Fibroblast of lung (primary cell): ENCODE results near the gene HIVEP3.

ENCODE experiments used
- EZH2 ChIP-seq: IDR thresholded peaks from 2 replicates; pipeline ENCODE4 v1.5.1; 2012; ENCODE audit warnings: low read length, control low read depth, mild to moderate bottlenecking; ENCODE audit errors: missing control alignments
- TF ChIP-seq, protein P1 (sequence below), 2 donors: IDR thresholded peaks in 1 of 2; conservative IDR thresholded peaks in 1 of 2; 1 replicate in 1 of 2; 2 replicates in 1 of 2; pipeline ENCODE4 v1.5.1; 2011 to 2012; ENCODE audit warnings: low read length in 2 of 2, control low read depth in 1 of 2, inconsistent platforms in 1 of 2, low read depth in 1 of 2, mild to moderate bottlenecking in 1 of 2

DNA sequence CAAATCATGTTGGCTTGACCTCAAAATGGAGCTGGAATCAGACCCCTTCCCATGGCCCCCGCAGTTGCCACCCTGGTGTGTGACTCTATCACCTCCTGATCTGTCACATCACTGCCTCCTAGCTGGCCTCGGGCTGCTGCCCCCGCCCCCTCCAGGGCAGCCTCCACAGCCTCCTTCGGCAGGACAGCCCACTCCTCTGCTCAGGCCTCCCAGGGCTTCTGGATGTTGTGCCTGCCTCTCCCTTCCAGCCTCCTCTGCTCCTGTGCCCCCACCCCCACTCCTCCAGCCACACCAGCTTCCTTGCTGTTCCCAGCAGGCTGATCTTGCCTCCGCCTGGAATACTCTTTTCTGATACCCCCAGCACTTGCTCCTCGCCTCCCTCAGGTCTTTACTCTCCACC is 299.9 kb downstream of the HIVEP3 start:
- TF ChIP-seq, protein P1, sequence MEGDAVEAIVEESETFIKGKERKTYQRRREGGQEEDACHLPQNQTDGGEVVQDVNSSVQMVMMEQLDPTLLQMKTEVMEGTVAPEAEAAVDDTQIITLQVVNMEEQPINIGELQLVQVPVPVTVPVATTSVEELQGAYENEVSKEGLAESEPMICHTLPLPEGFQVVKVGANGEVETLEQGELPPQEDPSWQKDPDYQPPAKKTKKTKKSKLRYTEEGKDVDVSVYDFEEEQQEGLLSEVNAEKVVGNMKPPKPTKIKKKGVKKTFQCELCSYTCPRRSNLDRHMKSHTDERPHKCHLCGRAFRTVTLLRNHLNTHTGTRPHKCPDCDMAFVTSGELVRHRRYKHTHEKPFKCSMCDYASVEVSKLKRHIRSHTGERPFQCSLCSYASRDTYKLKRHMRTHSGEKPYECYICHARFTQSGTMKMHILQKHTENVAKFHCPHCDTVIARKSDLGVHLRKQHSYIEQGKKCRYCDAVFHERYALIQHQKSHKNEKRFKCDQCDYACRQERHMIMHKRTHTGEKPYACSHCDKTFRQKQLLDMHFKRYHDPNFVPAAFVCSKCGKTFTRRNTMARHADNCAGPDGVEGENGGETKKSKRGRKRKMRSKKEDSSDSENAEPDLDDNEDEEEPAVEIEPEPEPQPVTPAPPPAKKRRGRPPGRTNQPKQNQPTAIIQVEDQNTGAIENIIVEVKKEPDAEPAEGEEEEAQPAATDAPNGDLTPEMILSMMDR (conservative IDR thresholded peaks at IDR 0.05 in 1 of 2, IDR thresholded peaks at IDR 0.05 in 1 of 2; ENCODE audit: low read depth in 1 of 2, low read length in 2 of 2), result no peak
- no peak for TF ChIP-seq EZH2
